DND-41 (cell line): Measurements from ENCODE around the gene ZNF891.

Experiments
- ATAC-seq: fragments of 200-7000 bp; cut with Tn5 transposase; 3 replicates; pipeline ENCODE4 v1.9.1; 2021; ENCODE audit warnings: low read depth; ENCODE audit not compliant: insufficient read depth
- DNase-seq: peaks from one replicate; pipeline ENCODE4 v3.0.0-alpha.2; 2020
- H2AFZ ChIP-seq: 2 replicates; pipeline ENCODE4 v1.6.0; 2012; ENCODE audit warnings: low read depth, low read length
- H3K27ac ChIP-seq: 2 replicates; pipeline ENCODE4 v1.5.1; 2012; ENCODE audit warnings: low read length, inconsistent platforms
- H3K27me3 ChIP-seq: fragments of 200-600 bp; sonication (generic); 2 replicates; pipeline ENCODE4 v1.6.0; 2012; ENCODE audit warnings: low read length, mild to moderate bottlenecking, inconsistent platforms; ENCODE audit not compliant: insufficient read depth, poor library complexity
- H3K36me3 ChIP-seq: 2 replicates; pipeline ENCODE4 v1.5.1; 2012; ENCODE audit warnings: low read length, inconsistent platforms; ENCODE audit not compliant: insufficient read depth
- H3K4me1 ChIP-seq: 2 replicates; pipeline ENCODE4 v1.5.1; 2012; ENCODE audit warnings: mild to moderate bottlenecking, low read length; ENCODE audit not compliant: insufficient read depth
- H3K4me2 ChIP-seq: 2 replicates; pipeline ENCODE4 v1.6.0; 2012; ENCODE audit warnings: mild to moderate bottlenecking, moderate library complexity, low read length, inconsistent platforms; ENCODE audit not compliant: insufficient read depth
- H3K4me3 ChIP-seq, 2 experiments: fragments of 200-600 bp in 1 of 2; shearing (Covaris generic) in 1 of 2; 2 replicates each; pipeline ENCODE4 v1.5.1; 2012 to 2016; ENCODE audit warnings: inconsistent platforms in 2 of 2, low read length in 2 of 2, mild to moderate bottlenecking in 2 of 2, low read depth in 1 of 2, moderate library complexity in 1 of 2
- H3K79me2 ChIP-seq: 2 replicates; pipeline ENCODE4 v1.6.0; 2012; ENCODE audit warnings: low read length, inconsistent platforms; ENCODE audit not compliant: insufficient read depth
- H3K9ac ChIP-seq: 2 replicates; pipeline ENCODE4 v1.6.0; 2012; ENCODE audit warnings: low read depth, mild to moderate bottlenecking, inconsistent platforms, low read length, moderate library complexity
- H3K9me3 ChIP-seq: 2 replicates; pipeline ENCODE4 v1.5.1; 2012; ENCODE audit warnings: low read length, moderate library complexity, mild to moderate bottlenecking, inconsistent platforms; ENCODE audit not compliant: insufficient read depth, severe bottlenecking
- H4K20me1 ChIP-seq: 2 replicates; pipeline ENCODE4 v1.6.0; 2012; ENCODE audit warnings: low read length; ENCODE audit not compliant: insufficient read depth
- EZH2 ChIP-seq: IDR thresholded peaks from 3 replicates; pipeline ENCODE4 v1.6.1; 2012; ENCODE audit warnings: borderline replicate concordance, low read depth, mild to moderate bottlenecking, moderate library complexity, low read length, inconsistent platforms; ENCODE audit not compliant: severe bottlenecking
- TF ChIP-seq, protein P1 (sequence below): IDR thresholded peaks from 2 replicates; pipeline ENCODE4 v1.5.1; 2012; ENCODE audit warnings: borderline replicate concordance, low read length, moderate library complexity, mild to moderate bottlenecking; ENCODE audit not compliant: poor library complexity, severe bottlenecking; ENCODE audit errors: extremely low read depth

The ZNF891 gene

DNA sequence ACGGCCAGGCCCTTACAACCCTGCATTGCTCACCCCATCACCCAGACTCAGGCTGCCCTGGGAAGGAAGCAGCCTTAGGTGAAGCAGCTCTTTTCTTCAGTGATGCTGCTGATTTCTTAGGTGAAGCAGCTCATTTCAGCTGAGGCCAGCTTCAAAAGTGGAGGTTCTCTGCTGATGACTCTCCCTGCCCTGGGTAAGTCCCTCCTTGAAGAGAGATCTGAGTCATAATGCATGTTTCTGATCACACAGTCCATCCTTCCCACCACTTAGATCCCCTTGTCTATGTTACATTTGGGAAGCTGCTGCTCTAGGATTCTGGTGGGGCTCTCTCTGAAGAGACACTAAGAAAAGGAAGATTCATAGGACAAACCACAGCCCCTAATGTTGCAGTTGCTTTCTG is 66.5 kb downstream of the ZNF891 start:
- Histone ChIP-seq H3K9ac (no peak overlapping the region), H4K20me1 (no peaks in the 10 kb centered on the region), H3K4me1 (no peaks in the 10 kb centered on the region), H3K79me2 (no peaks in the 10 kb centered on the region), H2AFZ (no peak overlapping the region), H3K36me3 (no peaks in the 10 kb centered on the region; the same call in 1 of the 2 replicates), H3K4me2 (no peak overlapping the region), H3K27me3 (no peaks in the 10 kb centered on the region), H3K27ac (no peak overlapping the region), H3K4me3 (no peak overlapping the region), H3K9me3 (peaks cover 93% of the 10 kb centered on the region)
- DNase-seq (no peak), ATAC-seq (no peak)
- no peak for TF ChIP-seq EZH2
- TF ChIP-seq, protein P1, sequence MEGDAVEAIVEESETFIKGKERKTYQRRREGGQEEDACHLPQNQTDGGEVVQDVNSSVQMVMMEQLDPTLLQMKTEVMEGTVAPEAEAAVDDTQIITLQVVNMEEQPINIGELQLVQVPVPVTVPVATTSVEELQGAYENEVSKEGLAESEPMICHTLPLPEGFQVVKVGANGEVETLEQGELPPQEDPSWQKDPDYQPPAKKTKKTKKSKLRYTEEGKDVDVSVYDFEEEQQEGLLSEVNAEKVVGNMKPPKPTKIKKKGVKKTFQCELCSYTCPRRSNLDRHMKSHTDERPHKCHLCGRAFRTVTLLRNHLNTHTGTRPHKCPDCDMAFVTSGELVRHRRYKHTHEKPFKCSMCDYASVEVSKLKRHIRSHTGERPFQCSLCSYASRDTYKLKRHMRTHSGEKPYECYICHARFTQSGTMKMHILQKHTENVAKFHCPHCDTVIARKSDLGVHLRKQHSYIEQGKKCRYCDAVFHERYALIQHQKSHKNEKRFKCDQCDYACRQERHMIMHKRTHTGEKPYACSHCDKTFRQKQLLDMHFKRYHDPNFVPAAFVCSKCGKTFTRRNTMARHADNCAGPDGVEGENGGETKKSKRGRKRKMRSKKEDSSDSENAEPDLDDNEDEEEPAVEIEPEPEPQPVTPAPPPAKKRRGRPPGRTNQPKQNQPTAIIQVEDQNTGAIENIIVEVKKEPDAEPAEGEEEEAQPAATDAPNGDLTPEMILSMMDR: no peak

- no peak overlapping the region for H2AFZ ChIP-seq
- H3K79me2 ChIP-seq: no peaks in the 10 kb centered on the region
- ATAC-seq: no peak
- H3K27ac ChIP-seq: no peak overlapping the region
- H4K20me1 ChIP-seq: no peaks in the 10 kb centered on the region
- H3K9ac ChIP-seq: no peak overlapping the region
- H3K9me3 ChIP-seq: peaks cover 97% of the 10 kb centered on the region
- no peak for DNase-seq
- peaks cover 11% of the 10 kb centered on the region; the same call in 1 of the 2 replicates for H3K36me3 ChIP-seq
- no peaks in the 10 kb centered on the region for H3K4me1 ChIP-seq
- no peak overlapping the region for H3K4me3 ChIP-seq
- no peak overlapping the region for H3K4me2 ChIP-seq
- H3K27me3 ChIP-seq: no peaks in the 10 kb centered on the region
- TF ChIP-seq, protein P1: no peak
- TF ChIP-seq EZH2: no peak
Measured at GRCh38 chr12:133061954-133062353, 68.1 kb downstream of the ZNF891 start.

- Histone ChIP-seq H3K79me2 (no peaks in the 10 kb centered on the region), H2AFZ (no peak overlapping the region), H3K9ac (no peak overlapping the region), H3K4me1 (no peaks in the 10 kb centered on the region), H3K9me3 (peaks cover 93% of the 10 kb centered on the region), H3K27me3 (no peaks in the 10 kb centered on the region), H3K36me3 (peaks cover 41% of the 10 kb centered on the region), H3K27ac (no peak overlapping the region), H3K4me2 (no peak overlapping the region), H4K20me1 (no peaks in the 10 kb centered on the region), H3K4me3 (no peak overlapping the region)
- DNase-seq (no peak), ATAC-seq (peak; percentile 14; the same call in 1 of the 3 replicates)
- no peak for TF ChIP-seq EZH2
- TF ChIP-seq, protein P1: no peak
Measured at GRCh38 chr12:133058203-133059113, 71.6 kb downstream of the ZNF891 start.
